Measurements from ENCODE around the gene CYB561D2.

DNA sequence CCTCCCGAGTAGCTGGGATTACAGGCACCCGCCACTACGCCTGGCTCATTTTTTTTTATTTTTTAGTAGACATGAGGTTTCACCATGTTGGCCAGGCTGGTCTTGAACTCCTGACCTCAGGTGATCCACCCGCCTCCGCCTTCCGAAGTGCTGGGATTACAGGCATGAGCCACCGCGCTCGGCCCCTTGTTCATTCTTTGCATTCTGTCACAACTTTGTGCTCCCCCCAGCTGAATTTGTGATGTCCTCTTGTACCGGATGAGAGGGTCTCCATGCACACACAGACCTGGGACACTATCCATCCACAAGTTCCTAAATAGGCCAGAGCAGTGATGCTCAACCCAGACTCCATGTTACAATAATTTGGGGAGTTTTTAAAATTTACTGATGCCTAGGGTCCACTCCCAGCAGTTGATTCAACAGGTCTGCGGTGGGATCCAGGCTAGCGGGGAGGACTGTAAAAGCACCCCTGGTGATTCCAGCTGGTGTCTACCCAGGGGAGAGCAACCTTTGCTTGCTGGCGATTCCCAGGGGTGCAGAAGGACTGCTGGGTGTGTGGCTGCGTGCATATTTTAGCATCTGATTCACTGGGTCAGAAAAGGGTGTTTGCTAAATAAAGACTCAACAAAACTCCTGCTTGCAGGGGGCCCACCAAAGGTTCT, 11.0 kb upstream of the CYB561D2 start:
- TF ChIP-seq, protein P1, sequence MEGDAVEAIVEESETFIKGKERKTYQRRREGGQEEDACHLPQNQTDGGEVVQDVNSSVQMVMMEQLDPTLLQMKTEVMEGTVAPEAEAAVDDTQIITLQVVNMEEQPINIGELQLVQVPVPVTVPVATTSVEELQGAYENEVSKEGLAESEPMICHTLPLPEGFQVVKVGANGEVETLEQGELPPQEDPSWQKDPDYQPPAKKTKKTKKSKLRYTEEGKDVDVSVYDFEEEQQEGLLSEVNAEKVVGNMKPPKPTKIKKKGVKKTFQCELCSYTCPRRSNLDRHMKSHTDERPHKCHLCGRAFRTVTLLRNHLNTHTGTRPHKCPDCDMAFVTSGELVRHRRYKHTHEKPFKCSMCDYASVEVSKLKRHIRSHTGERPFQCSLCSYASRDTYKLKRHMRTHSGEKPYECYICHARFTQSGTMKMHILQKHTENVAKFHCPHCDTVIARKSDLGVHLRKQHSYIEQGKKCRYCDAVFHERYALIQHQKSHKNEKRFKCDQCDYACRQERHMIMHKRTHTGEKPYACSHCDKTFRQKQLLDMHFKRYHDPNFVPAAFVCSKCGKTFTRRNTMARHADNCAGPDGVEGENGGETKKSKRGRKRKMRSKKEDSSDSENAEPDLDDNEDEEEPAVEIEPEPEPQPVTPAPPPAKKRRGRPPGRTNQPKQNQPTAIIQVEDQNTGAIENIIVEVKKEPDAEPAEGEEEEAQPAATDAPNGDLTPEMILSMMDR (IDR thresholded peaks at IDR 0.05; ENCODE audit: low read depth, low read length, poor library complexity, severe bottlenecking), result no peak
- no peak for TF ChIP-seq EZH2phosphoT487 (IDR thresholded peaks at IDR 0.05; ENCODE audit: borderline replicate concordance, low read length)
